Endothelial cell (in vitro differentiated cells): Measurements from ENCODE around the gene LCN2. TPM values are rescaled to one million over a fixed set of nuclear protein-coding genes. Genes with fewer than 3 reads are reported as not detected.
A peak's percentile ranks its signal among the peaks of the same experiment; 100 is the strongest.

Experiments used
- DNase-seq: peaks from one replicate; pipeline ENCODE4 v3.0.0; 2021; ENCODE audit warnings: low spot score
- H3K27ac Mint-ChIP-seq: one replicate; pipeline ENCODE4 v1.8.0; 2021; ENCODE audit warnings: mixed read lengths, inconsistent platforms; ENCODE audit not compliant: unreplicated experiment
- H3K27me3 Mint-ChIP-seq: one replicate; pipeline ENCODE4 v1.8.0; 2021; ENCODE audit warnings: mild to moderate bottlenecking, moderate library complexity, mixed read lengths, inconsistent platforms; ENCODE audit not compliant: unreplicated experiment
- H3K36me3 Mint-ChIP-seq: one replicate; pipeline ENCODE4 v1.8.0; 2021; ENCODE audit warnings: mild to moderate bottlenecking, low read depth, mixed read lengths, inconsistent platforms; ENCODE audit not compliant: unreplicated experiment
- H3K4me1 Mint-ChIP-seq: one replicate; pipeline ENCODE4 v1.8.0; 2021; ENCODE audit warnings: mild to moderate bottlenecking, mixed read lengths, inconsistent platforms; ENCODE audit not compliant: unreplicated experiment
- H3K4me3 Mint-ChIP-seq: one replicate; pipeline ENCODE4 v1.8.0; 2021; ENCODE audit warnings: mild to moderate bottlenecking, mixed read lengths, inconsistent platforms; ENCODE audit not compliant: unreplicated experiment
- H3K9me3 Mint-ChIP-seq: one replicate; pipeline ENCODE4 v1.8.0; 2021; ENCODE audit warnings: mixed read lengths, inconsistent platforms; ENCODE audit not compliant: unreplicated experiment
- CTCF ChIP-seq: fragments of 200-600 bp; sonication (generic); IDR thresholded peaks from one replicate; pipeline ENCODE4 v1.5.0; 2021; ENCODE audit warnings: antibody characterized with exemption; ENCODE audit not compliant: unreplicated experiment
- total RNA-seq: library from RNA; stranded (reverse); fragmentation: NEBNext Ultra II Directional; extraction: Animal tissue kit (Norgen Biotek cat#: 25700); gene quantifications from one replicate; pipeline ENCODE4 v1.2.1, GENCODE V29; 2021; ENCODE audit not compliant: unreplicated experiment

Gene LCN2
- total RNA-seq, 1 donor from 2014 or later, result not detected

GRCh38 chr9:128155736-128156500 is 6.7 kb downstream of the LCN2 start:
- DNase-seq, result no peak
- no peak for TF ChIP-seq CTCF
- Mint-ChIP-seq H3K4me3 (no peak overlapping the region), H3K27me3 (peaks cover 4% of the 10 kb centered on the region), H3K4me1 (no peaks in the 10 kb centered on the region), H3K36me3 (no peaks in the 10 kb centered on the region), H3K9me3 (no peaks in the 10 kb centered on the region), H3K27ac (no peak overlapping the region)

GRCh38 chr9:128159522-128159783 is 10.2 kb downstream of the LCN2 start:
- no peak for DNase-seq
- H3K27ac Mint-ChIP-seq, result peak overlapping the region; percentile 52

GRCh38 chr9:128159784-128160602 is 10.7 kb downstream of the LCN2 start, which contains the start of gene BBLN:
Gene BBLN, plus strand, starts transcription at chr9:128160265. Its CDS starts 143 bp downstream, at chr9:128160408.
- H3K4me3 Mint-ChIP-seq, result peak within 1 kb of the TSS; percentile 83
- peaks cover 6% of the 10 kb centered on the region for H3K27me3 Mint-ChIP-seq
- peak within 1 kb of the TSS; percentile 52 for H3K27ac Mint-ChIP-seq
- TF ChIP-seq CTCF, result no peak
- H3K9me3 Mint-ChIP-seq, result no peaks in the 10 kb centered on the region
- peak; percentile 98 for DNase-seq
- peaks cover 4% of the 10 kb centered on the region for H3K4me1 Mint-ChIP-seq
- peaks cover 14% of the 10 kb centered on the region for H3K36me3 Mint-ChIP-seq

More at GRCh38 chr9:128159522-128159783, 10.2 kb downstream of the LCN2 start:
- no peak for TF ChIP-seq CTCF
- Mint-ChIP-seq H3K4me3 (peak overlapping the region; percentile 83), H3K36me3 (peaks cover 14% of the 10 kb centered on the region), H3K9me3 (no peaks in the 10 kb centered on the region), H3K27me3 (peaks cover 6% of the 10 kb centered on the region), H3K4me1 (peaks cover 4% of the 10 kb centered on the region)

GRCh38 chr9:128160603-128160987 is 11.3 kb downstream of the LCN2 start:
- Mint-ChIP-seq H3K4me1 (peaks cover 4% of the 10 kb centered on the region), H3K27ac (no peak overlapping the region)
- TF ChIP-seq CTCF, result no peak

More at GRCh38 chr9:128160603-128160987, 11.3 kb downstream of the LCN2 start:
- DNase-seq, result no peak
- Mint-ChIP-seq H3K9me3 (no peaks in the 10 kb centered on the region), H3K27me3 (peaks cover 6% of the 10 kb centered on the region), H3K4me3 (peak overlapping the region; percentile 82), H3K36me3 (peaks cover 14% of the 10 kb centered on the region)
